GM12872 (cell line): ENCODE measurements around the gene ACTL7A.

Source experiments
- CTCF ChIP-seq: IDR thresholded peaks from 3 replicates; pipeline ENCODE4 v1.5.1; 2011; ENCODE audit warnings: low read depth, mild to moderate bottlenecking, low read length, moderate library complexity; ENCODE audit not compliant: insufficient read depth

The ACTL7A gene

GRCh38 chr9:108859459-108860114 lies 2.5 kb upstream of the ACTL7A start:
- no peak for TF ChIP-seq CTCF

GRCh38 chr9:108860354-108860753 lies 1.7 kb upstream of the ACTL7A start:
- TF ChIP-seq CTCF = no peak

GRCh38 chr9:108860764-108861163 lies 1.3 kb upstream of the ACTL7A start:
- TF ChIP-seq CTCF = no peak

GRCh38 chr9:108861464-108861863 lies 602 bp upstream of the ACTL7A start:
- TF ChIP-seq CTCF = no peak

GRCh38 chr9:108863891-108864290 lies 1.8 kb downstream of the ACTL7A start:
- no peak for TF ChIP-seq CTCF

- TF ChIP-seq CTCF = no peak
These were observed 2.4 kb downstream of the ACTL7A start for GRCh38 chr9:108864446-108864845.

GRCh38 chr9:108865037-108865436 lies 3.0 kb downstream of the ACTL7A start:
- TF ChIP-seq CTCF = no peak
